ENCODE measurements around the gene BCAS3. TPM values are rescaled to one million over a fixed set of nuclear protein-coding genes. Genes with fewer than 3 reads are reported as not detected.
"Not testable (repeated sequence)": the region's sequence is repeated elsewhere in the genome, so short reads cannot be mapped to it uniquely, and the experiment has no call there.

BCAS3 gene
- total RNA-seq, 1 donor from 2014 or later, result 75.9 TPM

DNA sequence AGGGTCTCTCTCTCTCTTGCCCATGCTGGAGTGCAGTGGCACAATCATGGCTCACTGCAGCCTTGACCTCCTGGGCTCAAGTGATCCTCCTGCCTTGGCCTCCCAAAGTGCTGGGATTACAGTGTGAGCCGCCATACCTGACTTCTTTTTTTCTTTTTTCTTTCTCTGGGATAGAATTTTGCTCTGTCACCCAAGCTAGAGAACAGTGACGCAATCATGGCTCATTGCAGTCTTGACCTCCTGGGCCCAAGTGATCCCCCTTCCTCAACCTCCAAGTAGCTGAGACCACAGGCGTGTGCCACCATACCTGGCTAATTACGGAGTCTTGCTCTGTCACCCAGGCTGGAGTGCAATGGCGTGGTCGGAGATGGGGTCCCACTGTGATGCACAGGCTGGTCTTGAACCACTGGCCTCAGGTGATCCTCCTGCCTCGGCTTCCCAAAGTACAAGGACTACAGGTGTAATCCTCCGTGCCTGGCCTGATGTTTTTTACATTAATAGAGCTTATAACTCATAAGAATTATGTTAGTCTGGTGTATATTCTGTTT, 76.5 kb downstream of the BCAS3 start:
- TF ChIP-seq, protein P1, sequence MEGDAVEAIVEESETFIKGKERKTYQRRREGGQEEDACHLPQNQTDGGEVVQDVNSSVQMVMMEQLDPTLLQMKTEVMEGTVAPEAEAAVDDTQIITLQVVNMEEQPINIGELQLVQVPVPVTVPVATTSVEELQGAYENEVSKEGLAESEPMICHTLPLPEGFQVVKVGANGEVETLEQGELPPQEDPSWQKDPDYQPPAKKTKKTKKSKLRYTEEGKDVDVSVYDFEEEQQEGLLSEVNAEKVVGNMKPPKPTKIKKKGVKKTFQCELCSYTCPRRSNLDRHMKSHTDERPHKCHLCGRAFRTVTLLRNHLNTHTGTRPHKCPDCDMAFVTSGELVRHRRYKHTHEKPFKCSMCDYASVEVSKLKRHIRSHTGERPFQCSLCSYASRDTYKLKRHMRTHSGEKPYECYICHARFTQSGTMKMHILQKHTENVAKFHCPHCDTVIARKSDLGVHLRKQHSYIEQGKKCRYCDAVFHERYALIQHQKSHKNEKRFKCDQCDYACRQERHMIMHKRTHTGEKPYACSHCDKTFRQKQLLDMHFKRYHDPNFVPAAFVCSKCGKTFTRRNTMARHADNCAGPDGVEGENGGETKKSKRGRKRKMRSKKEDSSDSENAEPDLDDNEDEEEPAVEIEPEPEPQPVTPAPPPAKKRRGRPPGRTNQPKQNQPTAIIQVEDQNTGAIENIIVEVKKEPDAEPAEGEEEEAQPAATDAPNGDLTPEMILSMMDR (IDR thresholded peaks at IDR 0.05), result no peak
- intact Hi-C loops (cut with DNase I), result no loop called here

DNA sequence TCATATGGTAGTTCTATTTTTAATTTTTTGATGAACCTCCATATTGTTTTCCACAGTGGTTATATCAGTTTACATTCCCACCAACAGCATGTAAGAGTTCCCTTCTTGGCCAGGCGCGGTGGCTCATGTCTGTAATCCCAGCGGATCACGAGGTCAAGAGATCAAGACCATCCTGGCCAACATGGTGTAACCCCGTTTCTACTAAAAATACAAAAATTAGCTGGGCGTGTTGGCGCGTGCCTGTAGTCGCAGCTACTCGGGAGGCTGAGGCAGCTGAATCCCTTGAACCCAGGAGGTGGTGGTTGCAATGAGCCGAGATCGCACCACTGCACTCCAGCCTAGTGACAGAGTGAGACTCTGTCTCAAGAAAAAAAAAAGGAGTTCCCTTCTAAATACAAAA, 79.1 kb downstream of the BCAS3 start:
- H3K4me3 ChIP-seq; DNase-seq (ENCODE audit: low spot score in 2 of 2); H3K4me1 ChIP-seq; H3K27ac ChIP-seq; H3K27me3 ChIP-seq; H3K36me3 ChIP-seq; intact Hi-C loops (cut with DNase I): not testable (repeated sequence)
- H3K9me3 ChIP-seq, result peaks cover 0 to 15% of the 10 kb centered on the region in 2 donors

More for the DNA sequence above, 76.5 kb downstream of the BCAS3 start:
- no peaks in the 10 kb centered on the region for H3K27me3 ChIP-seq
- H3K9me3 ChIP-seq, result peaks cover 0 to 13% of the 10 kb centered on the region in 2 donors
- no peak for DNase-seq (ENCODE audit: low spot score in 2 of 2)
- no peak overlapping the region for H3K27ac ChIP-seq
- H3K4me3 ChIP-seq, result no peak overlapping the region
- H3K36me3 ChIP-seq, result no peaks in the 10 kb centered on the region
- no peaks in the 10 kb centered on the region for H3K4me1 ChIP-seq

DNA sequence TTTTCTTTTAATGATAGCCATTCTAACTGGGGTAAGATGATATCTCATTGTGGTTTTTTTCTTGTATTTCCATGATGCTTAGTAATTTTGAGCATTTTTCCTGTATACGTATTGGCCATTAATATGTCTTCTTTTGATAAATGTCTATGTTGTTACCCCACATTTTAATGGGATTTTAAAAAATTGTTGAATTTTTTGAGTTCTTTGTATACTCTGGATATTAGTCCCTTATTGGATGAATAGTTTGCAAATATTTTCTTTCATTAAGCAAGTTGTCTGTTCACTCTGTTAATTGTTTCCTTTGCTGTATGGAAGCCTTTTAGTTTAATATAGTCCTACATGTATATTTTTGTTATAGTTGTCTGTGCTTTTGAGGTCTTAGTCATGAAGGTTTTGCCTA, 79.8 kb downstream of the BCAS3 start:
- no peak for DNase-seq (ENCODE audit: low spot score in 2 of 2)
- TF ChIP-seq, protein P1 (IDR thresholded peaks at IDR 0.05), result no peak
- Histone ChIP-seq H3K36me3 (no peaks in the 10 kb centered on the region), H3K27ac (no peak overlapping the region), H3K9me3 (peaks cover 0 to 15% of the 10 kb centered on the region in 2 donors), H3K4me3 (no peak overlapping the region), H3K4me1 (no peaks in the 10 kb centered on the region), H3K27me3 (no peaks in the 10 kb centered on the region)
- intact Hi-C loops (cut with DNase I), result no loop called here

DNA sequence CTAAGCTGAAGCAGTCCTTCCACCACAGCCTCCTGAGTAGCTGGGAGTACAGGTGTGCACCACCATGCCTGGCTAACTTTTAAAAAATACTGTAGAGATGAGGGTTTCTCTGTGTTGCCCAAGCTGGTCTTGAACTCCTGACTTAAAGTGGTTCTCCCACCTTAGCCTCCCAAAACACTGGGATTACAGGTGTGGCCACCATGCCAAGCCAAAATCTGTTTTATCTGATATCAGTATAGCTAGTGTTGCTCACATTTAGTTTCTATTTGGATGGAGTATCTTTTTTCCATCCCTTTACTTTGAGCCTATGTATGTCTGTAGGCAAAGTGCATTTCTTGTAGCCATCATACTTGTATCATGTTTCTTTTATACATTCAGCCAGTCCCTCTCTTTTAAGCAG, 82.1 kb downstream of the BCAS3 start:
- H3K9me3 ChIP-seq, result peaks cover 0 to 15% of the 10 kb centered on the region in 2 donors
- TF ChIP-seq, protein P1 (IDR thresholded peaks at IDR 0.05), result no peak
- no peak overlapping the region for H3K4me3 ChIP-seq
- no peaks in the 10 kb centered on the region for H3K4me1 ChIP-seq
- no peak for DNase-seq (ENCODE audit: low spot score in 2 of 2)
- no peak overlapping the region for H3K27ac ChIP-seq
- H3K27me3 ChIP-seq, result no peaks in the 10 kb centered on the region
- no peaks in the 10 kb centered on the region for H3K36me3 ChIP-seq
- intact Hi-C loops (cut with DNase I), result no loop called here

DNA sequence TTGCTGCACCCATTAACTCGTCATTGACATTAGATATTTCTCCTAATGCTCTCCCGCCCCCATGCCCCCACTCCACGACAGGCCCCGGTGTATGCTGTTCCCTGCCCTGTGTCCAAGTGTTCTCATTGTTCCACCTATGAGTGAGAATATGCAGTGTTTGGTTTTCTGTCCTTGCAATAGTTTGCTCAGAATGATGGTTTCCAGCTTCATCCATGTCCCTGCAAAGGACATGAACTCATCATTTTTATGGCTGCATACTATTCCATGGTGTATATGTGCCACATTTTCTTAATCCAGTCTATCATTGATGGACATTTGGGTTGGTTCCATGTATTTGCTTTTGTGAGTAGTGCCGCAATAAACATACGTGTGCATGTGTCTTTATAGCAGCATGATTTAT, 83.7 kb downstream of the BCAS3 start:
- H3K27ac ChIP-seq; H3K27me3 ChIP-seq; H3K4me3 ChIP-seq; intact Hi-C loops (cut with DNase I); H3K4me1 ChIP-seq; H3K36me3 ChIP-seq; DNase-seq (ENCODE audit: low spot score in 2 of 2): not testable (repeated sequence)
- H3K9me3 ChIP-seq, result peaks cover 0 to 15% of the 10 kb centered on the region in 2 donors

DNA sequence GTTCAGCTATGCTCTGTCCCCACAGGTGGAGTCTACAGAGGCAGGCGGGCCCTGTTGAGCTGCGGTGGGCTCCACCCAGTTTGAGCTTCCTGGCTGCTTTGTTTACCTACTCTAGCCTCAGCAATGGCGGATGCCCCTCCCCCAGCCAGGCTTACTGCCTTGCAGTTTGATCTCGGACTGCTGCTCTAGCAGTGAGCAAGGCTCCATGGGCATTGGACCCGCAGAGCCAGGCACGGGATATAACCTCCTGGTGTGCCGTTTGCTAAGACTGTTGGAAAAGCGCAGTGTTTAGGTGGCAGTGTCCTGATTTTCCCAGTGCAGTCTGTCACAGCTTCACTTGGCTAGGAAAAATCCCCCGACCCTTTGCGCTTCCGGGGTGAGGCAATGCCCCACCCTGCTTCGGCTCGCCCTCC, 89.1 kb downstream of the BCAS3 start:
- Histone ChIP-seq H3K27me3 (no peaks in the 10 kb centered on the region), H3K36me3 (no peaks in the 10 kb centered on the region), H3K4me3 (no peak overlapping the region), H3K4me1 (no peaks in the 10 kb centered on the region), H3K27ac (no peak overlapping the region), H3K9me3 (no peaks in the 10 kb centered on the region)
- TF ChIP-seq, protein P1 (IDR thresholded peaks at IDR 0.05), result no peak
- no peak for DNase-seq (ENCODE audit: low spot score in 2 of 2)
- intact Hi-C loops (cut with DNase I), result no loop called here

DNA sequence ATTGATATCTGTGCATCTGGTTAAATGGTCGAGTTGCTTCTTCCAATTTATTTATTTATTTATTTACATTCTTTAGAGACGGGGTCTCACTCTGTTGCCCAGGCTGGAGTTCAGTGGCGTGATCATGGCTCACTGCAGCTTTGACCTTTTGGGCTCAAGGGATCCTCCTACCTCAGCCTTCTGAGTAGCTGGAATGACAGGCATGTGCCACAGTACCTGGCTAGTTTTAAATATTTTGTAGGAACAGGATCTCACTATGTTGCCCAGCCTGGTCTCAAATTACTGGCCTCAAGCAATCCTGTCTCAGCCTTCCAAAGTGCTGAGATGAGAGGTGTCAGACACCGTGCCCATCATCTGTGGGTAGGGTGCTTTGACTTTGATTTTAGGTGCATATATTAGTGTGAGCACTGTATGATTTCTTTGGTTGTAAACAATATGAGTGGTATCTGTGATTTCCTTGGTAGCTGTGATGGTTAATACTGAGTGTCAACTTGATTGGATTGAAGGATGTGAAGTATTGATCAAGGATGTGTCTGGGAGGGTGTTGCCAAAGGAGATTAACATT, 90.2 kb downstream of the BCAS3 start:
- Histone ChIP-seq H3K4me1 (no peaks in the 10 kb centered on the region), H3K4me3 (no peak overlapping the region), H3K27ac (no peak overlapping the region), H3K36me3 (no peaks in the 10 kb centered on the region), H3K27me3 (no peaks in the 10 kb centered on the region), H3K9me3 (no peaks in the 10 kb centered on the region)
- intact Hi-C loops (cut with DNase I), result no loop called here
- no peak for DNase-seq (ENCODE audit: low spot score in 2 of 2)
- TF ChIP-seq, protein P1 (IDR thresholded peaks at IDR 0.05), result no peak
